Heart right ventricle (tissue), 16 donors: Measurements from ENCODE around the gene DARS1. TPM values are rescaled to one million over a fixed set of nuclear protein-coding genes. Genes with fewer than 3 reads are reported as not detected.
"Not testable (repeated sequence)": the region's sequence is repeated elsewhere in the genome, so short reads cannot be mapped to it uniquely, and the experiment has no call there.

ENCODE experiments used
- ATAC-seq, 8 donors: fragments of 200-7000 bp; cut with Tn5 transposase; one replicate each; pipeline ENCODE4 v1.9.1; 2020; ENCODE audit warnings: mild to moderate bottlenecking in 8 of 8, moderate library complexity in 8 of 8, moderate number of reproducible peaks in 1 of 8
- DNase-seq, 2 donors: peaks; one replicate each; pipeline ENCODE4 v3.0.0-alpha.2; 2020
- H3K27ac ChIP-seq, 10 donors: fragments of 200-600 bp; sonication (generic) in 2 of 10; one replicate each; pipeline versions ENCODE4 v1.5.0 to v1.8.0; 2020 to 2022; ENCODE audit warnings: mild to moderate bottlenecking in 3 of 10
- H3K27me3 ChIP-seq, 7 donors: fragments of 200-600 bp; one replicate each; pipeline ENCODE4 v1.8.0; 2021 to 2022; ENCODE audit warnings: mild to moderate bottlenecking in 2 of 7
- H3K36me3 ChIP-seq, 9 donors: fragments of 200-600 bp; sonication (generic) in 1 of 9; one replicate each; pipeline versions ENCODE4 v1.5.0 to v1.8.0; 2020 to 2022; ENCODE audit warnings: mild to moderate bottlenecking in 2 of 9
- H3K4me1 ChIP-seq, 9 donors: fragments of 200-600 bp; sonication (generic) in 1 of 9; one replicate each; pipeline versions ENCODE4 v1.5.0 to v1.8.0; 2020 to 2022; ENCODE audit warnings: mild to moderate bottlenecking in 4 of 9
- H3K4me3 ChIP-seq, 10 donors: fragments of 200-600 bp; sonication (generic) in 2 of 10; one replicate each; pipeline versions ENCODE4 v1.5.0 to v1.8.0; 2020 to 2022; ENCODE audit warnings: mild to moderate bottlenecking in 7 of 10, moderate library complexity in 2 of 10
- H3K9me3 ChIP-seq, 11 donors: fragments of 200-600 bp in 10 of 11; sonication (generic) in 2 of 11; one replicate each; pipeline versions ENCODE4 v1.5.0 to v1.8.0; 2013 to 2022; ENCODE audit warnings: mild to moderate bottlenecking in 2 of 11, control low read depth in 1 of 11, moderate library complexity in 1 of 11
- CTCF ChIP-seq, 9 donors: fragments of 200-600 bp; sonication (generic) in 2 of 9; IDR thresholded peaks; one replicate each; pipeline versions ENCODE4 v1.5.0 to v1.8.0; 2021 to 2022; ENCODE audit warnings: antibody characterized with exemption in 9 of 9, mild to moderate bottlenecking in 5 of 9, moderate library complexity in 1 of 9
- WGBS, 2 donors: extraction: QIAGEN DNeasy Blood & Tissue Kit; methylation state at CpG; one replicate each; pipeline ENCODE4 v1.1.7; 2013; ENCODE audit warnings: inconsistent platforms in 1 of 2; 5-methylcytosine and 5-hydroxymethylcytosine counted together
- intact Hi-C, 10 donors: fragments of 100-400 bp; cut with DNase I; formaldehyde crosslinking; loops; one replicate each; pipeline versions ENCODE4 v1.11.1 to v1.14.2; 2022
- polyA plus RNA-seq, 2 donors: library from polyadenylated mRNA; stranded (reverse); fragments of 200-250 nt; gene quantifications; one replicate each; pipeline ENCODE4 v1.2.3, GENCODE V29; 2013
- total RNA-seq, 10 donors: library from RNA; stranded (reverse); fragmentation: NEBNext Ultra II Directional in 3 of 10; extraction: Animal tissue kit (Norgen Biotek cat#: 25700) in 3 of 10; gene quantifications; one replicate each; pipeline versions ENCODE4 v1.2.1 to v1.2.4, GENCODE V29; 2021 to 2023
- donor health status: Arrhythmogenic right ventricular cardiomyopathy.
- donor health status: ischemic (EF 13 %, LVEDD 7.1; RV severe dilation, severe dysfunction).
- donor health status: healthy with polysubstance abuse.
- donor health status: DM: no; HTN: yes; CAD: no.
- donor health status: DM: no; HTN: no; CAD: no.
- donor health status: ischemic (EF 25% LVEDD 6.9; RV normal size, moderate dysfunction).
- donor health status: ischemic (EF 25% LVEDD 5.7; RV mildly dilated, moderate dysfunction).
- donor health status: healthy.
- donor health status: DM: yes; HTN: yes; CAD: no.
- donor health status: Ischemic cardiomyopathy.
- donor health status: ischemic (EF 35%, LVEDD 5.7; RV mildly dilated, moderate dysfunction).
- donor health status: nonischemic (EF 11% LVEDD 7.7; RV severe dilation, severe dysfunction).
- donor health status: DM: yes; HTN: yes; CAD: no.
- donor health status: PGD.
- donor health status: ischemic (EF 29% LVEDD 5.4; RV normal size, mild dysfunction).
- donor health status: nonischemic (EF 23%, LVEDD 6.1; RV moderate dilation, normal function).

DARS1 gene
- total and polyA plus RNA-seq, 12 donors, result 47.8 to 136 (median 65.7) TPM

GRCh38 chr2:135894930-135895329 lies 90.5 kb downstream of the DARS1 start:
- ATAC-seq (no peak), DNase-seq (no peak)
- no peak for TF ChIP-seq CTCF (IDR thresholded peaks at IDR 0.05)
- Histone ChIP-seq H3K27me3 (no peaks in the 10 kb centered on the region), H3K4me1 (peaks cover 0 to 8% (median 0%) of the 10 kb centered on the region in 9 donors), H3K27ac (no peak overlapping the region), H3K36me3 (peaks cover 0 to 3% (median 0%) of the 10 kb centered on the region in 9 donors), H3K4me3 (no peak overlapping the region), H3K9me3 (peaks cover 0 to 4% (median 0%) of the 10 kb centered on the region in 11 donors)
- intact Hi-C loops, result no loop called here
- 87 to 96% methylated on average over 1 of the region's 1 CpG for WGBS, 2 donors

GRCh38 chr2:135893374-135893794 lies 92.0 kb downstream of the DARS1 start:
- no peak for TF ChIP-seq CTCF (IDR thresholded peaks at IDR 0.05)
- no peak for ATAC-seq
- H3K27ac ChIP-seq, result no peak overlapping the region

GRCh38 chr2:135890835-135891234 lies 94.6 kb downstream of the DARS1 start:
- no peak for TF ChIP-seq CTCF (IDR thresholded peaks at IDR 0.05)
- intact Hi-C loops, result no loop called here
- H3K27me3 ChIP-seq, result no peaks in the 10 kb centered on the region
- no peak for DNase-seq
- no peaks in the 10 kb centered on the region for H3K36me3 ChIP-seq
- peaks cover 0 to 4% (median 0%) of the 10 kb centered on the region in 11 donors for H3K9me3 ChIP-seq
- WGBS, 2 donors, result 71 to 74% methylated on average over 6 of the region's 6 CpGs
- peaks cover 0 to 10% (median 0%) of the 10 kb centered on the region in 9 donors for H3K4me1 ChIP-seq
- H3K27ac ChIP-seq, result no peak overlapping the region
- no peak overlapping the region for H3K4me3 ChIP-seq
- peak in 1 of 8 donors; percentile 11 for ATAC-seq

More at GRCh38 chr2:135893374-135893794, 92.0 kb downstream of the DARS1 start:
- no peaks in the 10 kb centered on the region for H3K27me3 ChIP-seq
- 91 to 92% methylated on average over 2 of the region's 2 CpGs for WGBS, 2 donors
- H3K9me3 ChIP-seq, result peaks cover 0 to 4% (median 0%) of the 10 kb centered on the region in 11 donors
- intact Hi-C loops, result no loop called here
- H3K4me3 ChIP-seq, result no peak overlapping the region
- H3K4me1 ChIP-seq, result peaks cover 0 to 10% (median 0%) of the 10 kb centered on the region in 9 donors
- DNase-seq, result no peak
- H3K36me3 ChIP-seq, result no peaks in the 10 kb centered on the region

GRCh38 chr2:135890149-135890548 lies 95.3 kb downstream of the DARS1 start:
- peaks cover 0 to 4% (median 0%) of the 10 kb centered on the region in 11 donors for H3K9me3 ChIP-seq
- no peak for TF ChIP-seq CTCF (IDR thresholded peaks at IDR 0.05)
- no peaks in the 10 kb centered on the region for H3K36me3 ChIP-seq
- no peak overlapping the region for H3K27ac ChIP-seq
- DNase-seq, result no peak
- 70 to 72% methylated on average over 4 of the region's 4 CpGs for WGBS, 2 donors
- peak in 6 of 8 donors; percentile 40 to 81 (median 65) for ATAC-seq
- intact Hi-C loops, result no loop called here
- H3K27me3 ChIP-seq, result peaks cover 0 to 4% (median 0%) of the 10 kb centered on the region in 7 donors
- peaks cover 0 to 10% (median 0%) of the 10 kb centered on the region in 9 donors for H3K4me1 ChIP-seq
- H3K4me3 ChIP-seq, result no peak overlapping the region

GRCh38 chr2:135888587-135888986 lies 96.8 kb downstream of the DARS1 start:
- intact Hi-C loops, H3K27me3 ChIP-seq, H3K36me3 ChIP-seq, H3K4me1 ChIP-seq, H3K4me3 ChIP-seq, H3K9me3 ChIP-seq, DNase-seq, ATAC-seq, H3K27ac ChIP-seq: not testable (repeated sequence)
- 83 to 84% methylated on average over 5 of the region's 5 CpGs for WGBS, 2 donors
